ENCODE data around the gene MKI67.

The MKI67 gene

GRCh38 chr10:128152741-128153580 lies 26.7 kb upstream of the MKI67 start:
- Histone ChIP-seq H3K4me3 (ENCODE audit: insufficient read length, low read depth) (no peak overlapping the region), H3K36me3 (ENCODE audit: insufficient read depth, insufficient read length, low read length) (no peaks in the 10 kb centered on the region), H3K9me3 (ENCODE audit: insufficient read depth, low read length) (no peaks in the 10 kb centered on the region), H3K4me1 (ENCODE audit: insufficient read depth, insufficient read length) (peaks cover 8% of the 10 kb centered on the region), H3K9ac (ENCODE audit: insufficient read length, low read depth) (no peak overlapping the region), H3K27me3 (ENCODE audit: insufficient read depth, insufficient read length) (no peaks in the 10 kb centered on the region)
- TF ChIP-seq SUZ12 (IDR thresholded peaks at IDR 0.05; ENCODE audit: extremely low read depth, insufficient read depth, insufficient read length): no peak
- no peak for DNase-seq (ENCODE audit: low read depth, low spot score)

- no peaks in the 10 kb centered on the region for H3K36me3 ChIP-seq (ENCODE audit: insufficient read depth, insufficient read length, low read length)
- no peak for DNase-seq (ENCODE audit: low read depth, low spot score)
- H3K27me3 ChIP-seq (ENCODE audit: insufficient read depth, insufficient read length): no peaks in the 10 kb centered on the region
- H3K9me3 ChIP-seq (ENCODE audit: insufficient read depth, low read length): no peaks in the 10 kb centered on the region
- TF ChIP-seq SUZ12 (IDR thresholded peaks at IDR 0.05; ENCODE audit: extremely low read depth, insufficient read depth, insufficient read length) (no peak), ZNF274 (IDR thresholded peaks at IDR 0.05; ENCODE audit: low read depth, low read length) (no peak), YY1 (IDR thresholded peaks at IDR 0.05; ENCODE audit: insufficient read depth, insufficient read length) (no peak)
- peaks cover 4% of the 10 kb centered on the region for H3K4me1 ChIP-seq (ENCODE audit: insufficient read depth, insufficient read length)
- no peak overlapping the region for H3K4me3 ChIP-seq (ENCODE audit: insufficient read length, low read depth)
- no peak overlapping the region for H3K9ac ChIP-seq (ENCODE audit: insufficient read length, low read depth)
Measured at GRCh38 chr10:128151031-128151430, 24.8 kb upstream of the MKI67 start.

GRCh38 chr10:128150561-128150960 lies 24.3 kb upstream of the MKI67 start:
- H3K36me3 ChIP-seq (ENCODE audit: insufficient read depth, insufficient read length, low read length): no peaks in the 10 kb centered on the region
- H3K9ac ChIP-seq (ENCODE audit: insufficient read length, low read depth): peak overlapping the region; percentile 42
- H3K9me3 ChIP-seq (ENCODE audit: insufficient read depth, low read length): no peaks in the 10 kb centered on the region
- H3K4me1 ChIP-seq (ENCODE audit: insufficient read depth, insufficient read length): peaks cover 4% of the 10 kb centered on the region
- DNase-seq (ENCODE audit: low read depth, low spot score): no peak
- peak overlapping the region; percentile 47 for H3K4me3 ChIP-seq (ENCODE audit: insufficient read length, low read depth)
- TF ChIP-seq ZNF274 (IDR thresholded peaks at IDR 0.05; ENCODE audit: low read depth, low read length) (no peak), SUZ12 (IDR thresholded peaks at IDR 0.05; ENCODE audit: extremely low read depth, insufficient read depth, insufficient read length) (no peak)
- H3K27me3 ChIP-seq (ENCODE audit: insufficient read depth, insufficient read length): no peaks in the 10 kb centered on the region

GRCh38 chr10:128150045-128150493 lies 23.8 kb upstream of the MKI67 start:
- H3K9ac ChIP-seq (ENCODE audit: insufficient read length, low read depth): peak overlapping the region; percentile 42

GRCh38 chr10:128149267-128150014 lies 23.2 kb upstream of the MKI67 start:
- peaks cover 4% of the 10 kb centered on the region for H3K4me1 ChIP-seq (ENCODE audit: insufficient read depth, insufficient read length)
- peak overlapping the region; percentile 50 for H3K9ac ChIP-seq (ENCODE audit: insufficient read length, low read depth)
- no peak for DNase-seq (ENCODE audit: low read depth, low spot score)
- no peaks in the 10 kb centered on the region for H3K36me3 ChIP-seq (ENCODE audit: insufficient read depth, insufficient read length, low read length)
- TF ChIP-seq ZNF274 (IDR thresholded peaks at IDR 0.05; ENCODE audit: low read depth, low read length) (no peak), SUZ12 (IDR thresholded peaks at IDR 0.05; ENCODE audit: extremely low read depth, insufficient read depth, insufficient read length) (no peak), YY1 (IDR thresholded peaks at IDR 0.05; ENCODE audit: insufficient read depth, insufficient read length) (no peak)
- peak overlapping the region; percentile 26 for H3K4me3 ChIP-seq (ENCODE audit: insufficient read length, low read depth)
- no peaks in the 10 kb centered on the region for H3K27me3 ChIP-seq (ENCODE audit: insufficient read depth, insufficient read length)
- H3K9me3 ChIP-seq (ENCODE audit: insufficient read depth, low read length): no peaks in the 10 kb centered on the region

More at GRCh38 chr10:128150045-128150493, 23.8 kb upstream of the MKI67 start:
- peak; percentile 54 for DNase-seq (ENCODE audit: low read depth, low spot score)
- Histone ChIP-seq H3K9me3 (ENCODE audit: insufficient read depth, low read length) (no peaks in the 10 kb centered on the region), H3K4me1 (ENCODE audit: insufficient read depth, insufficient read length) (peaks cover 4% of the 10 kb centered on the region), H3K4me3 (ENCODE audit: insufficient read length, low read depth) (peak overlapping the region; percentile 47), H3K27me3 (ENCODE audit: insufficient read depth, insufficient read length) (no peaks in the 10 kb centered on the region), H3K36me3 (ENCODE audit: insufficient read depth, insufficient read length, low read length) (no peaks in the 10 kb centered on the region)
- TF ChIP-seq ZNF274 (IDR thresholded peaks at IDR 0.05; ENCODE audit: low read depth, low read length): no peak
- TF ChIP-seq YY1 (IDR thresholded peaks at IDR 0.05; ENCODE audit: insufficient read depth, insufficient read length): no peak
- TF ChIP-seq SUZ12 (IDR thresholded peaks at IDR 0.05; ENCODE audit: extremely low read depth, insufficient read depth, insufficient read length): no peak

- Histone ChIP-seq H3K27me3 (ENCODE audit: insufficient read depth, insufficient read length) (no peaks in the 10 kb centered on the region), H3K9me3 (ENCODE audit: insufficient read depth, low read length) (no peaks in the 10 kb centered on the region), H3K36me3 (ENCODE audit: insufficient read depth, insufficient read length, low read length) (no peaks in the 10 kb centered on the region), H3K4me3 (ENCODE audit: insufficient read length, low read depth) (no peak overlapping the region), H3K9ac (ENCODE audit: insufficient read length, low read depth) (no peak overlapping the region), H3K4me1 (ENCODE audit: insufficient read depth, insufficient read length) (no peaks in the 10 kb centered on the region)
- DNase-seq (ENCODE audit: low read depth, low spot score): no peak
- TF ChIP-seq SUZ12 (IDR thresholded peaks at IDR 0.05; ENCODE audit: extremely low read depth, insufficient read depth, insufficient read length) (no peak), YY1 (IDR thresholded peaks at IDR 0.05; ENCODE audit: insufficient read depth, insufficient read length) (no peak), ZNF274 (IDR thresholded peaks at IDR 0.05; ENCODE audit: low read depth, low read length) (no peak)
Measured at GRCh38 chr10:128147669-128148068, 21.4 kb upstream of the MKI67 start.

- Histone ChIP-seq H3K9me3 (ENCODE audit: insufficient read depth, low read length) (no peaks in the 10 kb centered on the region), H3K9ac (ENCODE audit: insufficient read length, low read depth) (no peak overlapping the region), H3K27me3 (ENCODE audit: insufficient read depth, insufficient read length) (no peaks in the 10 kb centered on the region), H3K4me1 (ENCODE audit: insufficient read depth, insufficient read length) (no peaks in the 10 kb centered on the region), H3K36me3 (ENCODE audit: insufficient read depth, insufficient read length, low read length) (no peaks in the 10 kb centered on the region), H3K4me3 (ENCODE audit: insufficient read length, low read depth) (no peak overlapping the region)
- TF ChIP-seq YY1 (IDR thresholded peaks at IDR 0.05; ENCODE audit: insufficient read depth, insufficient read length): no peak
- TF ChIP-seq SUZ12 (IDR thresholded peaks at IDR 0.05; ENCODE audit: extremely low read depth, insufficient read depth, insufficient read length): no peak
- no peak for TF ChIP-seq ZNF274 (IDR thresholded peaks at IDR 0.05; ENCODE audit: low read depth, low read length)
- DNase-seq (ENCODE audit: low read depth, low spot score): no peak
Measured at GRCh38 chr10:128147064-128147463, 20.8 kb upstream of the MKI67 start.
